8988T (cell line): ENCODE measurements around the gene ZNF665.
"Not testable (repeated sequence)": the region's sequence is repeated elsewhere in the genome, so short reads cannot be mapped to it uniquely, and the experiment has no call there.

ENCODE experiments used
- DNase-seq: peaks from one replicate; pipeline ENCODE4 v3.0.0; 2011

ZNF665 gene

DNA sequence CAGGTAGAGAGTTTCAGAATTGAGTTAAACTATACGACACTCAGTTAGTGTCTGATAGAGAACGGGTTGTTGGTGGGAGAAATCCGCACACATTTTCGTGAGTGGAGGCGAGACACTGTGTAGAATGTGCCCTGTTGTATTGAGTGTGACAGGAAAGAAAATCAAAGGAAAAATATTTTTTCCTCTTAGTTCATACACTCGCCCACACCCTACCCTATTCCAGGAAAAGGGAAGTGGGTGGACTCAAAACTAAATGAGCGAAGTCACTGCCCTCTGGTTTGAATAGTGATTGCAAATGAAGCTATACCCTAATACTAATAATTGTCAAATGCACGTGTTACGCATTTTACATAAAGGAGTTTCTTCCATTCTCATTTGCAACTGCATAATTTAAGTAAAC, 36.3 kb downstream of the ZNF665 start:
- DNase-seq: no peak

- DNase-seq: no peak
These were observed 45.5 kb downstream of the ZNF665 start for GRCh38 chr19:53147645-53148044.

DNA sequence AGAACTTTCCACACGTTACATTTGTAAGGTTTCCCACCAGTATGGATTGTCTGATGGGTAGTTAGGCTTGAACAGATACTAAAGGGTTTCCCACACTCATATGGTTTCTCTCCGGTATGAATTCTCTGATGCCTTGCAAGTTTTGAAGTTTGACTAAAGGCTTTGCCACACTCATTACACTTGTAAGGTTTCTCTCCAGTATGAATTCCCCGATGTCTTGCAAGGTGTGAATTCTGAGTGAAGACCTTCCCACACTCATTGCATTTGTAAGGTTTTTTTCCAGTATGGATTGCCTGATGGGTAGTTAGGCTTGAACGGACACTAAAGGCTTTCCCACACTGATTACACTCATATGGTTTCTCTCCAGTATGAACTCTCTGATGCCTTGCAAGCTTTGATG, 52.8 kb downstream of the ZNF665 start:
- DNase-seq: no peak

- no peak for DNase-seq
These were observed 56.7 kb downstream of the ZNF665 start for GRCh38 chr19:53136432-53136831.

DNA sequence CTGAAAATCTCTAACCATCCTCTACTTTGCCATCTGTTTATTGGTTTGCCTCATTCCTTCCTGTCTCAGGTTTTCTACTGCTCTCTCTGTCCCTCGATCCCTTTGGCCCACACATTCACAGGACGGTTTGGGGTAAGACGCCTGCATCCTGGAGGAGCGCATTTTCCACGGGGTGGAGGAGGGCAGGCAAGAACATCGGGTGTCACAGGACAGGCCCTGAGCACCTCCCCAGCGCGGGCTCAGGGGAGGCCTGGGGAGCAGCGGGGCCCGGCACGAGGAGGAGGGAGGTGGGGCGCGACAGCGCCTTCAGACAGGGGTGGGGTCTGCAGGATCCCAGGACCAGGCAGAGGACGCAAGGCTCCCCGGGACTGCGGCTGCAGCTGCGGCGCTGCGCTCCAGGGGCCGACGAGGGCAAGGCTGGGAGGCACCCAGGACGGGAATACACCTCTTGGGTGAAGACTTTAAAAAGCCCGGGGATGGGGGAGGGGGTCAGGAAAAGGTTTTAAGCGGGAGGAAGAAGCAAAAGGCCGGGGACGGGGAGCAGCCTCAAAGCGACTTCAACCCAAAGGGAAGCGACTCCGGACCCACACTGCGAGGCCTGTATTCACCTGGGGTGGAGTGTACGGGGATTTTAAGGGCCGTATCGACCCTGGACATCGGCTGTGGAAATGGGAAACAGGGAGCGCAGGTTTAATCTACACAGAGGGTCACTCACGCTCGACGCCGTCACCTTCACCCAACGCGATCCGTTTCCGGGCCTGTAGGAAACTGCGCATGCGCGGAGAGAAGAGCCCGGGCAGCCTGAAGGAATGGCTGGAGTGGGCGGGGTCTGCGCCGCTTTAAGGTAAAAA, 60.8 kb downstream of the ZNF665 start, which contains the start of gene ZNF415:
TSS of gene ZNF415 (minus strand) at position 770 of the 851 bp plus-strand sequence. CDS start 10,234 bp downstream, outside the sequence.
- DNase-seq: no peak

DNA sequence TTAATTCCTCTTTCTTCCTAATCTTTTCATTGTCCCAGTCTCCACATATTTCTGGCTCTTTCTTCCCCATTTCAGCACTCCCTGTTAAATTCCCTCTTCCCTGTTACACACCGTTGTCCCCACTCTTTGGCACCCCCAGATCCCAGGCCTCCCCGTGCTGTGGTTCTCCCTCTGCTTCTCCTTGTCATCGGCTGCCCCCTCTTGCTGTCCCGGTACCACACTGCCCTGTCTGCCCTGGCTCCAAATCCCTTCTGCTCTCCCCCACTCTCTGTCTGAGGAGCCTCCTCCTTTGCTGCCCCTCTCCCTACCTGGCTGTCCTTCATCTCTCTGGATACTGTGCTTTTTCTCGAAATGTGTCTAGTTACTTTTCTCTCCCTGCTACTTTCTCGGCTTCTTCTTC, 61.4 kb downstream of the ZNF665 start:
- DNase-seq: no peak

DNA sequence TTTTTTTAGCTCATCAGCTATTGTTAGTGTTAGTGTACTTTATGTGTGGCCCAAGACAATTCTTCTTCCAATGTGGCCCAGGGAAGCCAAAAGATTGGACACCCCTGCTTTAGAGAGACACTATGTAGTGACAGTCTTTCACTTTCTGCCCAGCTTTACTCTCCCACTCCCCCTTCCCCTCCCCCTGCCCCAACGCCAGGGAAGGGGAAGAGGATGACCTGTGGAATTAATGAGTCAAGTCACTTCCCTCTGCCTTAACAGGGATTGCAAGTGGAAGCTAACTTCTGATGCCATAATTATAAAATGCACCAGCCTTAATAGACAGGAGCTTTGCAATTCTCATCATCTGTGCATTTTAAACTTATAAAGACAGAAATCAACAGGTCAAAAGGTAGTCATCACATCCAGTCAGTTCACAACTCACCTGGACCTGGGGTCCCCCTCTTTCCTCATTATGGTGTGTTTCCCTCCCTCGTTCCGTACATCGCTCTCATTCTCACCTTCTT, 62.0 kb downstream of the ZNF665 start:
- no peak for DNase-seq

GRCh38 chr19:53130506-53130905, 62.7 kb downstream of the ZNF665 start:
- DNase-seq: no peak

DNA sequence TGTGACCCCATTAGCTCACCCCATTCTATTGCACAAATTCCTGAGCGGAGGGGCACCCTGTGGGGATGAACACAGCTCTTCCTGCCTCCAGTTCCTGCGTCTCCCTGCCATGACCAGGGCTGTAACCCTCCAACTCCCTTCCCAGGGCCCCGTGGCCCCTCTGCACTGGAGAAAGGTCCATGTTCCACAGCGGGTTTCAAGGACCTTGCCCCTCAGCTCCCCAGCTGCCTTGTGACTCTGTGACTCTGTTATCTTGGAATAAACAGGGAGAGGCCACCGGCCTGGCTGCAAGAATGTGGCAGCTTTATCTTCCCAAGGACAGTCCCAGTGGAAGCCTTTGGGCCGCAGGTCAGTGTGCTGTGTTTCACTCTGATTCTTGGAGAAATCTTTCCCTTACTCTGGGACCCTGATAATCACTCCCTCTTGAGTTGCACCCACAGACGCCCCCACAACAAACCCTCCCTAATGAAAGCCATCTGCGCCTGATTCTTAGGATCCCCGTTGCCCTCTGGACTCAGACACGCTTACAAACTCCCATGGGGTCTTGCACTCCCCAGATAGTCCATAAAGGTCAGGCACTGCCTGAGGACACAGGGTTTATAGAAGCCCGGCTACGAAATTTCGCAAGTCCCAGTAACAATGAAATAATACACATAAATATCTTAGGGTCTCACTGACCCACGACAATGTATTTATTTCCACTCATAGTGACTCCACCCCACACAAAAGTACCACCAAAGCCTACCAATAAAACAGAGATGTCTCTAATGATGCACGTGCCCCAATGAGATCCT, 66.2 kb downstream of the ZNF665 start:
- DNase-seq: not testable (repeated sequence)

- no peak for DNase-seq
These were observed 69.8 kb downstream of the ZNF665 start for GRCh38 chr19:53123400-53123799.
